GM19239 (cell line): Measurements from ENCODE around the gene SULT1A3.
"Not testable (repeated sequence)": the region's sequence is repeated elsewhere in the genome, so short reads cannot be mapped to it uniquely, and the experiment has no call there.

ENCODE experiments used
- DNase-seq: peaks from one replicate; pipeline ENCODE4 v3.0.0; 2011; ENCODE audit warnings: low spot score; ENCODE audit not compliant: insufficient read length
- FAIRE-seq: peaks from 2 replicates; lab custom pipeline; 2011; peaks lifted over from hg19 to GRCh38; lab: Jason Lieb, UNC

SULT1A3 gene

GRCh38 chr16:30199049-30199448 is at the start of gene SULT1A3:
Gene SULT1A3 (plus strand): TSS chr16:30199255. CDS start chr16:30200729, 1,474 bp downstream.
- not testable (repeated sequence) for FAIRE-seq, DNase-seq

- FAIRE-seq (no peak), DNase-seq (no peak)
These were observed 48.0 kb upstream of the SULT1A3 start for GRCh38 chr16:30151091-30151490.

GRCh38 chr16:30152517-30152916 is 46.5 kb upstream of the SULT1A3 start:
- DNase-seq (no peak), FAIRE-seq (no peak)

- no peak for DNase-seq
- no peak for FAIRE-seq
These were observed 43.9 kb upstream of the SULT1A3 start for GRCh38 chr16:30155188-30155587.

GRCh38 chr16:30157214-30157613 is 41.8 kb upstream of the SULT1A3 start:
- DNase-seq: no peak
- no peak for FAIRE-seq

GRCh38 chr16:30163538-30163937 is 35.5 kb upstream of the SULT1A3 start:
- DNase-seq (no peak), FAIRE-seq (no peak)

- DNase-seq (peak; percentile 86), FAIRE-seq (peak; percentile 67)
These were observed 32.7 kb upstream of the SULT1A3 start for GRCh38 chr16:30166202-30166902.

GRCh38 chr16:30168746-30169145 is 30.3 kb upstream of the SULT1A3 start:
- not testable (repeated sequence) for FAIRE-seq, DNase-seq

GRCh38 chr16:30169416-30169815 is 29.6 kb upstream of the SULT1A3 start:
- FAIRE-seq: not testable (repeated sequence)

GRCh38 chr16:30170145-30170544 is 28.9 kb upstream of the SULT1A3 start:
- DNase-seq, FAIRE-seq: not testable (repeated sequence)

More at GRCh38 chr16:30169416-30169815, 29.6 kb upstream of the SULT1A3 start:
- not testable (repeated sequence) for DNase-seq

GRCh38 chr16:30173054-30173453 is 26.0 kb upstream of the SULT1A3 start:
- DNase-seq: no peak
- FAIRE-seq: no peak

GRCh38 chr16:30176876-30177275 is 22.2 kb upstream of the SULT1A3 start:
- DNase-seq, FAIRE-seq: not testable (repeated sequence)

- DNase-seq (no peak), FAIRE-seq (no peak)
These were observed 19.9 kb upstream of the SULT1A3 start for GRCh38 chr16:30179195-30179594.

- DNase-seq: no peak
- no peak for FAIRE-seq
These were observed 19.1 kb upstream of the SULT1A3 start for GRCh38 chr16:30179931-30180330.

- FAIRE-seq (no peak), DNase-seq (no peak)
These were observed 18.3 kb upstream of the SULT1A3 start for GRCh38 chr16:30180741-30181140.

- DNase-seq (peak; percentile 82), FAIRE-seq (peak; percentile 26)
These were observed 15.6 kb upstream of the SULT1A3 start, which contains the start of gene CORO1A for GRCh38 chr16:30183233-30184095. Gene CORO1A (plus strand): TSS chr16:30183602. CDS start chr16:30185210, 1,608 bp downstream.

GRCh38 chr16:30184096-30184890 is 14.8 kb upstream of the SULT1A3 start:
- FAIRE-seq (peak; percentile 92), DNase-seq (peak; percentile 82)

GRCh38 chr16:30184891-30185682 is 14.0 kb upstream of the SULT1A3 start:
- FAIRE-seq (no peak), DNase-seq (no peak)

- FAIRE-seq (peak; percentile 91), DNase-seq (peak; percentile 80)
These were observed 13.2 kb upstream of the SULT1A3 start for GRCh38 chr16:30185683-30186421.
